ENCODE results near the gene ABCB6. TPM values are rescaled to one million over a fixed set of nuclear protein-coding genes. Genes with fewer than 3 reads are reported as not detected.

Gene ABCB6
- total RNA-seq, 2 experiments from 2014 or later = 12.6 to 15.2 TPM

DNA sequence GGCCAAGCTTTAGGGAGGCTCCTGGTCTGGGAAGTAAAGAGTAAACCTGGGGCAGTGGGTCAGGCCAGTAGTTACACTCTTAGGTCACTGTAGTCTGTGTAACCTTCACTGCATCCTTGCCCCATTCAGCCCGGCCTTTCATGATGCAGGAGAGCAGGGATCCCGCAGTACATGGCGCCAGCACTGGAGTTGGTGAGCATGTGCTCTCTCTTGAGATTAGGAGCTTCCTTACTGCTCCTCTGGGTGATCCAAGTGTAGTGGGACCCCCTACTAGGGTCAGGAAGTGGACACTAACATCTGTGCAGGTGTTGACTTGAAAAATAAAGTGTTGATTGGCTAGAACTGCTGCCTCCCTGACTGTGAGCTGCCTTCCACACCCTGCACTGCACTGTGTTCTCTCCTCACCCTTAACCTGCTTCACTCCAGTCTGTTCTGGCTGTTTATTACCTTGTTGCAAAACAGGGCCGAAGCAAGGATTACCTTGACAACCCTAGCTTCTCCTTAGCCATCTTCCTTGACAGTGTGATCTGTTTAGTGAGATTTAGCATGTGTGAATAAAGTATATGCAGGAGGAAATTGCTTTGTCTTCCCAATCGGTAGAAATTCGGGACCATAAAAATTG is 35.5 kb downstream of the ABCB6 start:
- CTCF ChIA-PET = interaction anchor here (0.8 to 3.6 kb wide), 6 partner anchors 10 to 112 kb away, joined by 4 to 14 read pairs (median 8); partner anchors contain the start of gene ZFAND2B
- ATAC-seq = no peak
- no peak for DNase-seq
- Mint-ChIP-seq H3K27me3 (no peaks in the 10 kb centered on the region), H3K27ac (peak overlapping the region; percentile 81), H3K9me3 (ENCODE audit: low read depth) (no peaks in the 10 kb centered on the region), H3K4me3 (no peak overlapping the region), H3K36me3 (peaks cover 48% of the 10 kb centered on the region), H3K4me1 (peaks cover 58% of the 10 kb centered on the region)

DNA sequence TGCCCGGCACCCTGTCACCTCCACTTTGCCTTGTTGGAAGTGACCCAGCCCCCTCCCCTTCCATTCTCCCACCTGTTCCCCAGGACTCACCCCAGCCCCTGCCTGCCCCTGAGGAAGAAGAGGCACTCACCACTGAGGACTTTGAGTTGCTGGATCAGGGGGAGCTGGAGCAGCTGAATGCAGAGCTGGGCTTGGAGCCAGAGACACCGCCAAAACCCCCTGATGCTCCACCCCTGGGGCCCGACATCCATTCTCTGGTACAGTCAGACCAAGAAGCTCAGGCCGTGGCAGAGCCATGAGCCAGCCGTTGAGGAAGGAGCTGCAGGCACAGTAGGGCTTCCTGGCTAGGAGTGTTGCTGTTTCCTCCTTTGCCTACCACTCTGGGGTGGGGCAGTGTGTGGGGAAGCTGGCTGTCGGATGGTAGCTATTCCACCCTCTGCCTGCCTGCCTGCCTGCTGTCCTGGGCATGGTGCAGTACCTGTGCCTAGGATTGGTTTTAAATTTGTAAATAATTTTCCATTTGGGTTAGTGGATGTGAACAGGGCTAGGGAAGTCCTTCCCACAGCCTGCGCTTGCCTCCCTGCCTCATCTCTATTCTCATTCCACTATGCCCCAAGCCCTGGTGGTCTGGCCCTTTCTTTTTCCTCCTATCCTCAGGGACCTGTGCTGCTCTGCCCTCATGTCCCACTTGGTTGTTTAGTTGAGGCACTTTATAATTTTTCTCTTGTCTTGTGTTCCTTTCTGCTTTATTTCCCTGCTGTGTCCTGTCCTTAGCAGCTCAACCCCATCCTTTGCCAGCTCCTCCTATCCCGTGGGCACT is 36.2 kb downstream of the ABCB6 start:
- ATAC-seq (no peak), DNase-seq (peak; percentile 62)
- H3K27me3 Mint-ChIP-seq = no peaks in the 10 kb centered on the region
- H3K36me3 Mint-ChIP-seq = peaks cover 49% of the 10 kb centered on the region
- peaks cover 60% of the 10 kb centered on the region for H3K4me1 Mint-ChIP-seq
- peak overlapping the region; percentile 81 for H3K27ac Mint-ChIP-seq
- no peaks in the 10 kb centered on the region for H3K9me3 Mint-ChIP-seq (ENCODE audit: low read depth)
- no peak overlapping the region for H3K4me3 Mint-ChIP-seq
- CTCF ChIA-PET = interaction anchor here (0.8 to 3.7 kb wide), 10 partner anchors 11 to 112 kb away, joined by 3 to 16 read pairs (median 6); partner anchors contain the start of gene ZFAND2B

DNA sequence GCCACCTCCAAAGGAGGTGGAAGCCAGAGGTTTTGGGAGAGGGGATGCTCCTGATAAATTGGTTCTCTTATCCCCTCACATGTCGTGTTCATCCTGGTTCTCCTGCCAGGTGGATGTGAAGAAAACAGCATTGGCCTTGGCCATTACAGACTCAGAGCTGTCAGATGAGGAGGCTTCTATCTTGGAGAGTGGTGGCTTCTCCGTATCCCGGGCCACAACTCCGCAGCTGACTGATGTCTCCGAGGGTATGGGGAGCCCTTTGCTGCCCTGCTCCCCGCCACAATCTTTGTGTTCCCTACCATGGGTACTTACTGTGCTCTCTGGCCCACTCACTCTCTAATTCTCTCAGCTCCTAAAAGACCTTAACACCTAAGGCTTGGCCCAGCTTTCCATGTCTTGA is 37.2 kb downstream of the ABCB6 start:
- peaks cover 55% of the 10 kb centered on the region for H3K4me1 Mint-ChIP-seq
- H3K4me3 Mint-ChIP-seq = peak overlapping the region; percentile 13
- ATAC-seq (no peak), DNase-seq (no peak)
- peak overlapping the region; percentile 81 for H3K27ac Mint-ChIP-seq
- H3K36me3 Mint-ChIP-seq = peaks cover 47% of the 10 kb centered on the region
- no peaks in the 10 kb centered on the region for H3K27me3 Mint-ChIP-seq
- CTCF ChIA-PET = interaction anchor here (0.8 to 3.7 kb wide), 11 partner anchors 10 to 113 kb away, joined by 3 to 16 read pairs (median 7); partner anchors contain the start of genes DNAJB2 and ZFAND2B
- no peaks in the 10 kb centered on the region for H3K9me3 Mint-ChIP-seq (ENCODE audit: low read depth)

DNA sequence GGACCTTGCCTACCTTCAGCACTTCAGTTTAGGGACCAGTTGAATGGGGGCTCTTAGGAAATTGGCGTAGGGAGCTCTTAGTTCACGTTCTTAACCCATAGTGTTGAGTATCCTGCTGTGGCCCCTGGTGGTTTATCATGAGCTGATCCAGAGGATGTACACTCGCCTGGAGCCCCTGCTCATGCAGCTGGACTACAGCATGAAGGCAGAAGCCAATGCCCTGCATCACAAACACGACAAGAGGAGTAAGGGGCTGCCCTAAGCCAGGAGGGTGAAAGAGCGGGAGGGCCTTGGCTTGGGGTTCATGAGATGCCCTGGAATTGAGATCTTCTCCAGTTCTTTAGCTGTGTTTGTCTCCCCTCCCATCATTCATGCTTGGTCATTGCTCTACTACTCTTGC is 37.8 kb downstream of the ABCB6 start:
- no peak for ATAC-seq
- Mint-ChIP-seq H3K27me3 (no peaks in the 10 kb centered on the region), H3K36me3 (peaks cover 47% of the 10 kb centered on the region), H3K4me1 (peaks cover 56% of the 10 kb centered on the region), H3K27ac (peak overlapping the region; percentile 81), H3K4me3 (no peak overlapping the region), H3K9me3 (ENCODE audit: low read depth) (no peaks in the 10 kb centered on the region)
- DNase-seq = no peak
- CTCF ChIA-PET = interaction anchor here (0.8 to 3.7 kb wide), 9 partner anchors 9 to 114 kb away, joined by 3 to 16 read pairs (median 8); partner anchors contain the start of genes DNAJB2 and ZFAND2B

DNA sequence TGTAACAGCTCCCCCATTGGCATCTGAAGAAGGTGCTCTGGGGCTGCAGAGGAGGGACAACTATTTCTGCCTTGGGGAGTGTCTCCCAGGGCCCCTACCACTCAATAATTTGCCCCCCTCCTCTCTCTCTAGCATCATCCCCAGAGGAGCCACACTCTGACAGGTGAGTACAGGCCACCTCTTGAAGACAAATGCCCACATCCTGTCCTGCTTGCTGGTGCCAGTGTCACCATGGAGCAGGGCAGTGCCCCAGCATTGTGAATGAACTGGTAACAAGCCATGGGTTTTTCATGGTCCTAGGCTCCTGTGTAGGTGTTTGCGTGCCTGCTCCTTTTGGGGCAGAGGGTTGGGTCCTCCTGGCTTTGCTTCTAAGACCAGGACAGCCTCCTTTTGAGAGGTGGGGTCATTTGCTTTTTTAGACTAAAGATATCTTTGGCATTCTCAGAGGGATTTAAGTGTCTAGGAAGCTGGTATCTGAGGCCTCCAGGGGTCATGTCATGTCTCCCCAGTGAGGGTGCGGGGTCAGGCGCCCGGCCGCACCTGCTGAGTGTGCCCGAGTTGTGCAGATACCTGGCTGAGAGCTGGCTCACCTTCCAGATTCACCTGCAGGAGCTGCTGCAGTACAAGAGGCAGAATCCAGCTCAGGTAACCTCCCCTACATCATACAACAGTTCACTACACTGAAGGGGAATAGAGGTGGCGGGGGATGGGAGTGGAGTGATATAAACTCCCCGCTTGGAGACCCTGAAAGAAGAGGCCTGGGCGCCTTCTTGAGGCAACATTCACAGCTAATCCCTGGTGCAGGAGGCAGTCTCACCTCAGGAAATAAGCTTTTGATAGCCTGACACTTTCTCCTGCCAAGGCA is 38.9 kb downstream of the ABCB6 start:
- CTCF ChIA-PET = interaction anchor here (1.2 to 3.7 kb wide), 7 partner anchors 13 to 115 kb away, joined by 3 to 16 read pairs (median 6); partner anchors contain the start of gene DNAJB2
- peaks cover 44% of the 10 kb centered on the region for H3K36me3 Mint-ChIP-seq
- H3K27ac Mint-ChIP-seq = peak overlapping the region; percentile 78
- H3K4me3 Mint-ChIP-seq = peak overlapping the region; percentile 79
- ATAC-seq (no peak), DNase-seq (no peak)
- H3K4me1 Mint-ChIP-seq = peaks cover 66% of the 10 kb centered on the region
- no peaks in the 10 kb centered on the region for H3K9me3 Mint-ChIP-seq (ENCODE audit: low read depth)
- H3K27me3 Mint-ChIP-seq = no peaks in the 10 kb centered on the region

DNA sequence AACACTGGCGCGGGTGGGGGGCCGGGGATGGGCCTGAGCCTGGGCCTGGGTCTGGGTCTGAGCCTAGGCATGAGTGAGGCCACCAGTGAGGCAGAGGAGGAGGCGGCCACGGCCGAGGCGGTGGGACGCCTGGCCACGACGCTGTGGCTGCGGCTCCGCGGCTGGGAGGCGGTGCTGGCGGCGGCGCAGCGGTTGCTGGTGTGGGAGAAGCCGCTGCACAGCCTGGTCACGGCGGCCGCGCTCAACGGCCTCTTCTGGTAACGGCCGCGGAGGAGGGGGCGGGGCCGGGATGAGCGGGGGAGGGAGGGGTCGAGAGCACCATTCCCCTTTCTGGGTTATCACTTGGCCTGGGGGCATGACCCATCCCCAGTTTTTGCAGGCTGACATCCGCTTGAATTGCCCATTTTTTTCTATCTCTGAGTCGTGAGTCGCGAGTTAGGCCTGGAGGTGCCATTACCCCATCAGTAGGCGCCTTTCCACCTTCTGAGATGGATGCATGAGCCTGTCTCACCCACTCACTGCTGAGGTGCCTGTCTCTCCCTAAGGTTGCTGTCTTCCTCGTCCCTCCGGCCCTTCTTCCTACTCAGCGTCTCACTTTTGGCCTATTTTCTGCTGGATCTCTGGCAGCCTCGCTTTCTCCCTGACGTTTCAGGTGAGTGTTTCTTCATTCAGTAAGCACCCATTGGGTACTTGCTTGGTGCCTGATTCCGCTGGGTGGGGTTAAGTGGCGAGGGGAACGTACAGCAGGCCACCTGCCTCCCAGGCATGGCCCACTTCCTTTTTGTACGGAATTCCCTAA is 40.2 kb downstream of the ABCB6 start:
- DNase-seq (peak; percentile 63), ATAC-seq (peak; percentile 5)
- Mint-ChIP-seq H3K9me3 (ENCODE audit: low read depth) (no peaks in the 10 kb centered on the region), H3K27ac (peak overlapping the region; percentile 78), H3K27me3 (no peaks in the 10 kb centered on the region), H3K36me3 (peaks cover 45% of the 10 kb centered on the region), H3K4me3 (peak overlapping the region; percentile 79), H3K4me1 (peaks cover 73% of the 10 kb centered on the region)
- CTCF ChIA-PET = interaction anchor here (1.3 to 3.7 kb wide), 4 partner anchors 15 to 116 kb away, joined by 5 to 16 read pairs (median 6); no protein-coding TSS in a partner anchor

DNA sequence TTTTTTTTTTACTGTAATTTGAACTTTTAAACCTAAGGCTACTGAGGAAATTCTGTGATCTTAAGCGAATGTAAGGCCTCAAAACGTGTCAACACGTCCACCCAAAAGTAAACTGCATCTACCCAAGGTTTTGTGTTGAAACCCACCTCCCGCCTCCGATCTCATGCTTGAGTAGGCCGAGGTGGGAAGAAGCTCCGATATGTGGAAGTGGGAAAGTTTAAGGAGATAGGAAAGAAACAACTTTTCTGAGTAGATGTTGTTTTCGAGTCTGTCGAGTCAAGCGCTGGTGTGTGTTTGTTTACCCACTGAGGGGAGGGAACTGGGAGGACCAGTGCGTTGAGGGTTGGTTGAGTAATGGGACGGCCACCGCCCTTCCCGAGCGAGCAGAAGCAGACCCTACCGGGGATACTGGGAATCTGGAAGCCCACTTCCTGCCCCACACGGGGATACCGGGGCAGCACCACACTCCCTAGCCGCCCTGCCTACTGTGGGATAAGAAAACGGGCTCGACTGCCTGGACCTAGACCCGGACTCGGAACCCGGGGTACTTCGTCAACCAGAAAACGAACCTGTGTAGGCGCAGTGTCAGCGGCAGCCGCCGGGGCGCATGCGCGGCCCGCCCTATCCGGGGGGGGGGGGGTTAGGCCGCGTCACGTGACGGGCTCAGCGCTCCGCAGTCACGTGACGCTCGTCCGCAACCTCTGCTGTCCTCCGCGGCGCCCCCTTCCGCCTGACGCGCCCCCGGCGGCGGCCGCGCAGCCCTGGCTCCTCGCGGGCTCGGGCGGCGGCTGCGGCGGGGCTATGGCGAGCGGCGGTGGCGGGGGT is 41.0 kb downstream of the ABCB6 start, which contains the start of gene RETREG2:
Gene RETREG2, plus strand, starts transcription at position 724 of the 825 bp plus-strand sequence. Its CDS starts 78 bp downstream, at position 802.
- H3K27ac Mint-ChIP-seq = peak within 1 kb of the TSS; percentile 99
- H3K27me3 Mint-ChIP-seq = no peaks in the 10 kb centered on the region
- peak; percentile 86 for DNase-seq
- peaks cover 44% of the 10 kb centered on the region for H3K36me3 Mint-ChIP-seq
- ATAC-seq = peak; percentile 54
- no peaks in the 10 kb centered on the region for H3K9me3 Mint-ChIP-seq (ENCODE audit: low read depth)
- CTCF ChIA-PET = interaction anchor here (2.5 to 4.8 kb wide), 4 partner anchors 29 to 116 kb away, joined by 13 to 42 read pairs (median 26); partner anchors contain the start of gene ZFAND2B
- peak within 1 kb of the TSS; percentile 79 for H3K4me3 Mint-ChIP-seq
- H3K4me1 Mint-ChIP-seq = peaks cover 66% of the 10 kb centered on the region

DNA sequence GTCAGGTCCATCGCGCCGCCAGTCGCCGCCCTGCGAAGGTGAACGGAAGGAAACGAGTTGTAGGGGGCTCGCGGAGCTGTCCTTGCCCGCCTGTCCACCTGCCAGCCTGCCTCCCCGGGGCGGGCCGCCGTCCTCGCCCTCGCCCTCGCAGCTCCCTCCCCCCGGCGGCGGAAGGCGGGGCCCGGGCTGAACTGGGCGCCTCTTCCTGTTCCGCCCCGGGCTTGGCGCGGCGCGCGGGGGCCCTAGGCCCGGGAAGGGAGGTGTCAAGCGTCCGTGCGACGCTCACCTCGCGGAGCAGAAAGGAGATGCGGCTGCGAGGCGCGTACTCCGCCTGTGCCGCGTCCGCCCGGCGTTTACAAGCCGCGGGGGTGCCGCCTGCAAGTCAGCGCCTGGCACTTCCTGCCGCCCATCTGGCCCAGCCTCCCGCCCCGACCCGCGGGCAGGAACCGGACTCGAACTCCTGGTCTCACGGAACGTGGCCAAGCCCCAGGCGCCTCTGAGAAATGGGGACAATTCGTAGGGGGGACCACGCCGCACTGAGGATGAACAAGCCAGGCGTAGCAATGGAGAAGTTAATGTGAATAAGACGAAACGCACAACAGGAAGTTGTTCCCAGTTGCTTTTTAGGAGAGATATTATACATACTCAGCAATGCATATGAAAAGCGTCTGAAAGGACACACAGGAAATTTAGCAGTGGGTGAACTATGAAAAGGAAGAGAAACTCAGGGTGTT is 41.8 kb downstream of the ABCB6 start, which contains the start of gene CNPPD1:
Gene CNPPD1, minus strand, starts transcription at position 108 of the 734 bp plus-strand sequence. Its CDS starts 97 bp downstream, at position 11.
- CTCF ChIA-PET = interaction anchor here (0.7 to 8.2 kb wide), 20 partner anchors 11 to 279 kb away, joined by 3 to 75 read pairs (median 4); partner anchors contain the start of genes ANKZF1, ATG9A, DNPEP and NHEJ1
- Mint-ChIP-seq H3K9me3 (ENCODE audit: low read depth) (no peaks in the 10 kb centered on the region), H3K4me1 (peaks cover 58% of the 10 kb centered on the region), H3K27me3 (no peaks in the 10 kb centered on the region), H3K4me3 (peak within 1 kb of the TSS; percentile 79), H3K36me3 (peaks cover 47% of the 10 kb centered on the region), H3K27ac (peak within 1 kb of the TSS; percentile 99)
- ATAC-seq = peak; percentile 84
- peak; percentile 91 for DNase-seq

DNA sequence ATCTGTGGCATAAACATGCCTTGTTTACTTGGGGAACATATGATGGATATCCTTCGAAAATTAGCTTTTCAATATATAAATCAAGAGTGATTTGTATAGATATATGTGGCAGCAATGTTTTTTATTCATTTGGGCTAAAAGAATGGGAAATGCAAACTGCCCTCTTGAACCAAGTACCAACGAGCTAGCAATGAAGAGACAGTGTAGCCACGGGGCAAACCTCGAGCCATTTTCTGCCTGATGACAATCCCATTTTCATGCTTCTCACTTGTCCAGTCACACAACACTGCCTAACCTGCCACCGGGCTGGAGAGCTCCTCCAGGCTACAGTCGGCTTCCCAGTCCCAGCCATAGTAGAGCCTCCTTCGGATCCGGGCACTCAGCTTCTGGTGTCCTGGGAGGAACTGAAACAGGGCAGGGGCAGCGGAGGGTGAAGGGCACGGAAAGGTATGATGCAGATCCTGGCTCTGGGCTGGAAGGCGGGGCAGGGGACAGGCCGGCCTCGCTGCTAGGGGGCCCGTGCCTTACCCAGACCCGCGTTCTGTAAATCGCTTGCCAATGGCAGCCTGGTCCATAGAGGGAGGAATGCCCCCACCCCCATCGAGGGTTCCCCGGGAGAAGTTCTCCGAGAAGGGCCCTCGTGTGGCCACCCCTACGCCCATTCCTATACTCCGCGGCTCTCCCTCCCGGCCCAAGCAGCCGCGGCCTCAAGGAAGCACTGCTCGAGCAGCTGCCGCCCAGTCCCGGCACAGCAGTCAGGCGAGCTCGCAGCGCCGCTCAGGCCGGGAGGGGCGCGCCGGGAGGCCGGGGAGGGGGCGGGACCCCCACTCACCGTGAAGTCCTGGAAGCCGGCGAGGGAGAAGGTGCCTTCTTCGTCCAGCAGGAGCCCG is 42.6 kb downstream of the ABCB6 start:
- Mint-ChIP-seq H3K36me3 (peaks cover 46% of the 10 kb centered on the region), H3K27ac (peak overlapping the region; percentile 81), H3K4me1 (peaks cover 51% of the 10 kb centered on the region)

DNA sequence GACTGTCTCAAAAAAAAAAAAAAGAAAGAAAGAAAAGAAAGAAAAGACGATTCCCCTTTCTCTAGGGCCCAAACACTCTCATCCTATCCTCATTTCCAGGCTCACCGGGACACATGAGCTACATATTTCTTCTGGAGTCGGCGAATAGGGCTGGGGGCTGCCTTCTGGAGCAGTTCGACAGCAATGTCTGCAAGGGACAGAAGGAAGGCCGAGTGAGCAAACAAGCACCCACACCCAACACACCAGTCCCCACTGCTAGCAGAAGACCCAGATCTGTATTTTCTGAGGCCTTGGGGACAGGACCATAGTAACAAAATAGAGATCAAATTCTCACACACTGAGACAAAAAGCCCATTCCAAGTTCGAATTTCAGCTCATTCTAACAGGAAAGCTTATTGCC is 43.3 kb downstream of the ABCB6 start:
- H3K9me3 Mint-ChIP-seq (ENCODE audit: low read depth) = no peaks in the 10 kb centered on the region
- peak overlapping the region; percentile 81 for H3K27ac Mint-ChIP-seq
- ATAC-seq = no peak
- no peak for DNase-seq
- peak overlapping the region; percentile 79 for H3K4me3 Mint-ChIP-seq
- no peaks in the 10 kb centered on the region for H3K27me3 Mint-ChIP-seq
- CTCF ChIA-PET = interaction anchor here (0.6 to 8.2 kb wide), 22 partner anchors 9 to 410 kb away, joined by 3 to 75 read pairs (median 4); partner anchors contain the start of genes ANKZF1, ATG9A, DNAJB2 and DNPEP
- H3K36me3 Mint-ChIP-seq = peaks cover 39% of the 10 kb centered on the region
- H3K4me1 Mint-ChIP-seq = peaks cover 49% of the 10 kb centered on the region

More for the DNA sequence above, 42.6 kb downstream of the ABCB6 start:
- Mint-ChIP-seq H3K27me3 (no peaks in the 10 kb centered on the region), H3K9me3 (ENCODE audit: low read depth) (no peaks in the 10 kb centered on the region), H3K4me3 (peak overlapping the region; percentile 79)
- DNase-seq = peak; percentile 57
- CTCF ChIA-PET = interaction anchor here (0.6 to 8.2 kb wide), 25 partner anchors 10 to 409 kb away, joined by 3 to 75 read pairs (median 4); partner anchors contain the start of genes ANKZF1, ATG9A, DNAJB2 and DNPEP
- peak; percentile 29 for ATAC-seq

Measured in activated CD8-positive, alpha-beta memory T cell treated with anti-CD3 and anti-CD28 coated beads, Interleukin-2, amount 10 ng/mL, durations not matched to agents 7 days and 5 days (primary cell).